GM19397 (cell line): ENCODE results near the gene KRT6B.
"Not testable (repeated sequence)": the region's sequence is repeated elsewhere in the genome, so short reads cannot be mapped to it uniquely, and the experiment has no call there.

Experiments
- ATAC-seq: cut with Tn5 transposase; IDR thresholded peaks from one replicate; pipeline ENCODE4 v1.9.1; 2021; ENCODE audit warnings: mild to moderate bottlenecking, moderate library complexity; ENCODE audit not compliant: unreplicated experiment

Gene KRT6B

GRCh38 chr12:52452101-52452500, at the start of gene KRT6B:
TSS of gene KRT6B (minus strand) at chr12:52452146. CDS start at chr12:52452078, 68 bp downstream.
- ATAC-seq, result no peak

GRCh38 chr12:52501490-52501889, 49.5 kb upstream of the KRT6B start:
- no peak for ATAC-seq

- ATAC-seq, result not testable (repeated sequence)
Measured at GRCh38 chr12:52500574-52500973, 48.6 kb upstream of the KRT6B start.

GRCh38 chr12:52499806-52500560, 48.0 kb upstream of the KRT6B start:
- no peak for ATAC-seq

- no peak for ATAC-seq
Measured at GRCh38 chr12:52498946-52499345, 47.0 kb upstream of the KRT6B start.

GRCh38 chr12:52497975-52498374, 46.0 kb upstream of the KRT6B start:
- no peak for ATAC-seq

- ATAC-seq, result no peak
Measured at GRCh38 chr12:52496590-52497071, 44.7 kb upstream of the KRT6B start.

GRCh38 chr12:52496054-52496453, 44.1 kb upstream of the KRT6B start:
- no peak for ATAC-seq

GRCh38 chr12:52495389-52495788, 43.4 kb upstream of the KRT6B start:
- ATAC-seq, result no peak

- ATAC-seq, result no peak
Measured at GRCh38 chr12:52494518-52494917, 42.6 kb upstream of the KRT6B start.

GRCh38 chr12:52494100-52494499, 42.2 kb upstream of the KRT6B start:
- ATAC-seq, result no peak

- ATAC-seq, result no peak
Measured at GRCh38 chr12:52493172-52493571, 41.2 kb upstream of the KRT6B start, which contains the start of gene KRT6A. TSS of gene KRT6A (minus strand) at chr12:52493257. CDS start at chr12:52493188, 69 bp downstream.

GRCh38 chr12:52492405-52492804, 40.5 kb upstream of the KRT6B start:
- not testable (repeated sequence) for ATAC-seq

GRCh38 chr12:52491495-52491894, 39.5 kb upstream of the KRT6B start:
- ATAC-seq, result not testable (repeated sequence)

GRCh38 chr12:52488736-52489135, 36.8 kb upstream of the KRT6B start:
- ATAC-seq, result no peak

- ATAC-seq, result not testable (repeated sequence)
Measured at GRCh38 chr12:52487744-52488443, 35.9 kb upstream of the KRT6B start.

- ATAC-seq, result no peak
Measured at GRCh38 chr12:52487211-52487610, 35.3 kb upstream of the KRT6B start.

- ATAC-seq, result no peak
Measured at GRCh38 chr12:52486166-52487105, 34.5 kb upstream of the KRT6B start.

GRCh38 chr12:52480073-52480472, 28.1 kb upstream of the KRT6B start:
- ATAC-seq, result no peak

- no peak for ATAC-seq
Measured at GRCh38 chr12:52477651-52478050, 25.7 kb upstream of the KRT6B start.

GRCh38 chr12:52474212-52474611, 22.3 kb upstream of the KRT6B start:
- no peak for ATAC-seq
